WTC11 (cell line): Measurements from ENCODE around the gene ZFAND3. TPM values are rescaled to one million over a fixed set of nuclear protein-coding genes. Genes with fewer than 3 reads are reported as not detected.

Source experiments
- ATAC-seq: fragments of 200-7000 bp; cut with Tn5 transposase; 2 replicates; pipeline ENCODE4 v1.10.0; 2021; ENCODE audit warnings: mild to moderate bottlenecking, moderate library complexity
- CTCF ChIA-PET: fragments of 300-600 bp; sonication (Branson Sonifier 250); formaldehyde crosslinking; loops from one replicate; lab custom pipeline; 2021; ENCODE audit warnings: antibody characterized with exemption; lab: Charles Lee
- POLR2A ChIA-PET: fragments of 350-600 bp; sonication (Branson Sonifier 250); formaldehyde crosslinking; loops from one replicate; lab custom pipeline; 2021; ENCODE audit warnings: antibody characterized with exemption; lab: Charles Lee
- DNase-seq: peaks from one replicate; pipeline ENCODE4 v3.0.0; 2021; ENCODE audit warnings: low spot score
- H3K27ac Mint-ChIP-seq: 2 replicates; pipeline ENCODE4 v1.8.0; 2021; ENCODE audit warnings: mixed read lengths
- H3K27me3 Mint-ChIP-seq: 2 replicates; pipeline ENCODE4 v1.8.0; 2021; ENCODE audit warnings: low read depth, mild to moderate bottlenecking, moderate library complexity, mixed read lengths
- H3K36me3 Mint-ChIP-seq: 2 replicates; pipeline ENCODE4 v1.8.0; 2021; ENCODE audit warnings: mixed read lengths
- H3K4me1 Mint-ChIP-seq: 2 replicates; pipeline ENCODE4 v1.8.0; 2022; ENCODE audit warnings: mixed read lengths
- H3K4me3 Mint-ChIP-seq: 2 replicates; pipeline ENCODE4 v1.8.0; 2021; ENCODE audit warnings: mild to moderate bottlenecking, moderate library complexity, mixed read lengths
- H3K9me3 Mint-ChIP-seq: 2 replicates; pipeline ENCODE4 v1.8.0; 2021; ENCODE audit warnings: mixed read lengths
- ESRRA ChIP-seq: sonication (generic); formaldehyde crosslinking; IDR thresholded peaks from 2 replicates; pipeline ENCODE4 v1.8.1; 2022; ENCODE audit warnings: mild to moderate bottlenecking, missing genetic modification reagents, borderline replicate concordance
- MAX ChIP-seq: sonication (generic); formaldehyde crosslinking; IDR thresholded peaks from 2 replicates; pipeline ENCODE4 v1.8.0; 2022; ENCODE audit warnings: mild to moderate bottlenecking, missing genetic modification reagents
- MLX ChIP-seq: sonication (generic); formaldehyde crosslinking; IDR thresholded peaks from 2 replicates; pipeline ENCODE4 v1.8.1; 2023; ENCODE audit warnings: mild to moderate bottlenecking, missing genetic modification reagents, moderate library complexity
- NR2C2 ChIP-seq: sonication (generic); formaldehyde crosslinking; IDR thresholded peaks from 2 replicates; pipeline ENCODE4 v1.8.0; 2022; ENCODE audit warnings: mild to moderate bottlenecking, missing genetic modification reagents
- NR3C1 ChIP-seq: sonication (generic); formaldehyde crosslinking; conservative IDR thresholded peaks from 2 replicates; pipeline ENCODE4 v1.8.1; 2023; ENCODE audit warnings: low read depth, mild to moderate bottlenecking, missing genetic modification reagents
- PREB ChIP-seq: sonication (generic); formaldehyde crosslinking; IDR thresholded peaks from 2 replicates; pipeline ENCODE4 v1.8.1; 2022; ENCODE audit warnings: mild to moderate bottlenecking, missing genetic modification reagents, moderate library complexity, borderline replicate concordance
- total RNA-seq: library from RNA; stranded (reverse); gene quantifications from 3 replicates; pipeline ENCODE4 v1.2.3, GENCODE V29; 2021
- TF ChIP-seq, protein P1 (sequence below): sonication (generic); formaldehyde crosslinking; IDR thresholded peaks from 2 replicates; pipeline ENCODE4 v1.8.1; 2023; ENCODE audit warnings: mild to moderate bottlenecking, missing genetic modification reagents
- TF ChIP-seq, protein P2 (sequence below): sonication (generic); formaldehyde crosslinking; IDR thresholded peaks from 2 replicates; pipeline ENCODE4 v1.8.1; 2022; ENCODE audit warnings: mild to moderate bottlenecking, moderate library complexity, missing genetic modification reagents
- TF ChIP-seq, protein P3 (sequence below): sonication (generic); formaldehyde crosslinking; IDR thresholded peaks from 2 replicates; pipeline ENCODE4 v1.8.0; 2023; ENCODE audit warnings: missing genetic modification reagents, mild to moderate bottlenecking, borderline replicate concordance

ZFAND3 gene
- total RNA-seq, 1 experiment from 2014 or later = 50.3 TPM

GRCh38 chr6:37777272-37777834, 42.2 kb upstream of the ZFAND3 start (continued):
- TF ChIP-seq, protein P1, sequence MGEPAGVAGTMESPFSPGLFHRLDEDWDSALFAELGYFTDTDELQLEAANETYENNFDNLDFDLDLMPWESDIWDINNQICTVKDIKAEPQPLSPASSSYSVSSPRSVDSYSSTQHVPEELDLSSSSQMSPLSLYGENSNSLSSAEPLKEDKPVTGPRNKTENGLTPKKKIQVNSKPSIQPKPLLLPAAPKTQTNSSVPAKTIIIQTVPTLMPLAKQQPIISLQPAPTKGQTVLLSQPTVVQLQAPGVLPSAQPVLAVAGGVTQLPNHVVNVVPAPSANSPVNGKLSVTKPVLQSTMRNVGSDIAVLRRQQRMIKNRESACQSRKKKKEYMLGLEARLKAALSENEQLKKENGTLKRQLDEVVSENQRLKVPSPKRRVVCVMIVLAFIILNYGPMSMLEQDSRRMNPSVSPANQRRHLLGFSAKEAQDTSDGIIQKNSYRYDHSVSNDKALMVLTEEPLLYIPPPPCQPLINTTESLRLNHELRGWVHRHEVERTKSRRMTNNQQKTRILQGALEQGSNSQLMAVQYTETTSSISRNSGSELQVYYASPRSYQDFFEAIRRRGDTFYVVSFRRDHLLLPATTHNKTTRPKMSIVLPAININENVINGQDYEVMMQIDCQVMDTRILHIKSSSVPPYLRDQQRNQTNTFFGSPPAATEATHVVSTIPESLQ (CRISPR knock-in tag) = no peak
- no peak for TF ChIP-seq MAX (CRISPR knock-in tag)
- no peak for TF ChIP-seq ESRRA (CRISPR knock-in tag)

GRCh38 chr6:37779111-37779800, 40.3 kb upstream of the ZFAND3 start:
- ChIA-PET CTCF (interaction anchor here (1.4 to 2.7 kb wide), 3 partner anchors 12 to 74 kb away, joined by 3 to 7 read pairs (median 4); no protein-coding TSS in a partner anchor), POLR2A (no interaction called here)
- peaks cover 60% of the 10 kb centered on the region for H3K4me1 Mint-ChIP-seq
- no peak for ATAC-seq
- peaks cover 1% of the 10 kb centered on the region for H3K9me3 Mint-ChIP-seq
- peak overlapping the region; percentile 6; the same call in 1 of the 2 replicates for H3K4me3 Mint-ChIP-seq
- DNase-seq = no peak
- TF ChIP-seq NR3C1 (CRISPR knock-in tag) = no peak
- no peak for TF ChIP-seq NR2C2 (CRISPR knock-in tag)
- 0 out of 2 replicates have a peak, but pooled peaks cover under 1% of the 10 kb centered on the region for H3K36me3 Mint-ChIP-seq
- peaks cover 72% of the 10 kb centered on the region for H3K27me3 Mint-ChIP-seq
- no peak overlapping the region for H3K27ac Mint-ChIP-seq

DNA sequence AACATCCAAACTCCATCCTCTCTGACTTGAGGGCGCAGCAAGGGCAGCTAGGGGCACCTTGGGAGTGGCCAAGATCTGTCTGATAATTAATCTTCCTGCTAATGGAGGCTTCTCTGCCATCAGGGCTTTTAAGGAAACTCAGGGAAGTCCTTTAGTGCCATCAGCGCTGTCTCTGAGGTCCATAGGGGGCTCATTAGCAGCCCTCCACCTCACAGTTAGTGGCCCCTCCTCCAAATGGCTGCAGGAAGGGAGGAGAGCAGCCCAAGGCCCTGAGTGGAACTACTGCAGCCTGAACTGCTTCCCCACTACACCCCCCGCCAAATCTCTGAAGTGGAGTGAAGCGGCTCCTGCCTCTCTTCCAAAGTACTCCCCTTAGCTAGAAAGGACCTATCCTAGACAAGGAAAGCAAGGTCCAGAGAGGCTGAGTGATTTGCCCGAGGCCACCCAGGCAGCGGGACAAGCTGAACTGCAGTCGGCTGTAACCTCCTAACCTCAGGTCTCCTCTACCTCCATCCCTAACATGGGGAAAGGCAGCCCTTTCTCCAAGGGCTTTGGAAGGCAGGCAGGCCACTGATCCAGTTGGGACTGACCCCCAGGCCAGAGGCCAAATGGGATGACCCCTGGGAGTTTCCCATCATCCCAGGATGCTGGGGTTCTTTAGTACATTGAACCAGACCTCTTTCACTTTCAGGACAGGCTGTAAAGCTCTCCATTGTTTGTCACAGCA, 39.5 kb upstream of the ZFAND3 start:
- Mint-ChIP-seq H3K27me3 (peaks cover 73% of the 10 kb centered on the region), H3K36me3 (no peaks in the 10 kb centered on the region), H3K9me3 (no peaks in the 10 kb centered on the region), H3K4me3 (no peak overlapping the region), H3K4me1 (peaks cover 68% of the 10 kb centered on the region), H3K27ac (no peak overlapping the region)
- TF ChIP-seq PREB (CRISPR knock-in tag) = no peak
- TF ChIP-seq, protein P2, sequence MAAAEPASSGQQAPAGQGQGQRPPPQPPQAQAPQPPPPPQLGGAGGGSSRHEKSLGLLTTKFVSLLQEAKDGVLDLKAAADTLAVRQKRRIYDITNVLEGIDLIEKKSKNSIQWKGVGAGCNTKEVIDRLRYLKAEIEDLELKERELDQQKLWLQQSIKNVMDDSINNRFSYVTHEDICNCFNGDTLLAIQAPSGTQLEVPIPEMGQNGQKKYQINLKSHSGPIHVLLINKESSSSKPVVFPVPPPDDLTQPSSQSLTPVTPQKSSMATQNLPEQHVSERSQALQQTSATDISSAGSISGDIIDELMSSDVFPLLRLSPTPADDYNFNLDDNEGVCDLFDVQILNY (CRISPR knock-in tag) = no peak
- TF ChIP-seq, protein P3, sequence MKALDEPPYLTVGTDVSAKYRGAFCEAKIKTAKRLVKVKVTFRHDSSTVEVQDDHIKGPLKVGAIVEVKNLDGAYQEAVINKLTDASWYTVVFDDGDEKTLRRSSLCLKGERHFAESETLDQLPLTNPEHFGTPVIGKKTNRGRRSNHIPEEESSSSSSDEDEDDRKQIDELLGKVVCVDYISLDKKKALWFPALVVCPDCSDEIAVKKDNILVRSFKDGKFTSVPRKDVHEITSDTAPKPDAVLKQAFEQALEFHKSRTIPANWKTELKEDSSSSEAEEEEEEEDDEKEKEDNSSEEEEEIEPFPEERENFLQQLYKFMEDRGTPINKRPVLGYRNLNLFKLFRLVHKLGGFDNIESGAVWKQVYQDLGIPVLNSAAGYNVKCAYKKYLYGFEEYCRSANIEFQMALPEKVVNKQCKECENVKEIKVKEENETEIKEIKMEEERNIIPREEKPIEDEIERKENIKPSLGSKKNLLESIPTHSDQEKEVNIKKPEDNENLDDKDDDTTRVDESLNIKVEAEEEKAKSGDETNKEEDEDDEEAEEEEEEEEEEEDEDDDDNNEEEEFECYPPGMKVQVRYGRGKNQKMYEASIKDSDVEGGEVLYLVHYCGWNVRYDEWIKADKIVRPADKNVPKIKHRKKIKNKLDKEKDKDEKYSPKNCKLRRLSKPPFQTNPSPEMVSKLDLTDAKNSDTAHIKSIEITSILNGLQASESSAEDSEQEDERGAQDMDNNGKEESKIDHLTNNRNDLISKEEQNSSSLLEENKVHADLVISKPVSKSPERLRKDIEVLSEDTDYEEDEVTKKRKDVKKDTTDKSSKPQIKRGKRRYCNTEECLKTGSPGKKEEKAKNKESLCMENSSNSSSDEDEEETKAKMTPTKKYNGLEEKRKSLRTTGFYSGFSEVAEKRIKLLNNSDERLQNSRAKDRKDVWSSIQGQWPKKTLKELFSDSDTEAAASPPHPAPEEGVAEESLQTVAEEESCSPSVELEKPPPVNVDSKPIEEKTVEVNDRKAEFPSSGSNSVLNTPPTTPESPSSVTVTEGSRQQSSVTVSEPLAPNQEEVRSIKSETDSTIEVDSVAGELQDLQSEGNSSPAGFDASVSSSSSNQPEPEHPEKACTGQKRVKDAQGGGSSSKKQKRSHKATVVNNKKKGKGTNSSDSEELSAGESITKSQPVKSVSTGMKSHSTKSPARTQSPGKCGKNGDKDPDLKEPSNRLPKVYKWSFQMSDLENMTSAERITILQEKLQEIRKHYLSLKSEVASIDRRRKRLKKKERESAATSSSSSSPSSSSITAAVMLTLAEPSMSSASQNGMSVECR (CRISPR knock-in tag) = no peak
- TF ChIP-seq MLX (CRISPR knock-in tag) = no peak
- DNase-seq (no peak), ATAC-seq (no peak)
- ChIA-PET POLR2A (no interaction called here), CTCF (interaction anchor here (0.6 to 2.7 kb wide), 4 partner anchors 11 to 232 kb away, joined by 3 to 7 read pairs (median 4); no protein-coding TSS in a partner anchor)
